Retinal pigment epithelial cell (primary cell): Measurements from ENCODE around the gene GABRR3.
A peak's percentile ranks its signal among the peaks of the same experiment; 100 is the strongest.

Source experiments
- DNase-seq: peaks from one replicate; pipeline ENCODE4 v3.0.0-alpha.2; 2010; ENCODE audit warnings: low read depth
- H3K4me3 ChIP-seq: 2 replicates; pipeline ENCODE4 v1.5.1; 2011; ENCODE audit warnings: mild to moderate bottlenecking, low read length, control low read depth, moderate library complexity
- TF ChIP-seq, protein P1 (sequence below): conservative IDR thresholded peaks from 2 replicates; pipeline ENCODE4 v1.5.1; 2011; ENCODE audit warnings: low read depth, low read length, control low read depth, inconsistent platforms

GABRR3 gene

DNA sequence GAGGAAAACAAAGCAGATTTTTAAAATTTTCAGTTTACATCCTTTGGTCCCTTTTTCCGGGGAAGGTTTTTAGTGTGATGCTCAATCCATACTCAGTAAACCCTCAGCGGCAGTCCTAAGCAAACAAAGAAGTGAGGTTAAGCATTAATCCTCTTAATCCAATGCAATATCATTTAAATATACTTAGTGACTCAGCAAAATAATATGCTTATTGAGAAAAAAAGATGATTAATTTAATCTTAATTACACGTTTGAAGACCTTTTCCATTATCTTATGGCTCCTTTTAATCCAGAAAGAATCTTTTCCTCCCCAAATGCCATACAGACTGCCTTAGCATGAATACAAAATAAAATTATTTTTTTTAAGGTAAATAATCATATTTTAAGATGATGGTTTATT, at the start of gene GABRR3:
TSS of gene GABRR3 (minus strand) at position 108 of the 400 bp plus-strand sequence. CDS start 328 bp downstream, outside the sequence.
- TF ChIP-seq, protein P1, sequence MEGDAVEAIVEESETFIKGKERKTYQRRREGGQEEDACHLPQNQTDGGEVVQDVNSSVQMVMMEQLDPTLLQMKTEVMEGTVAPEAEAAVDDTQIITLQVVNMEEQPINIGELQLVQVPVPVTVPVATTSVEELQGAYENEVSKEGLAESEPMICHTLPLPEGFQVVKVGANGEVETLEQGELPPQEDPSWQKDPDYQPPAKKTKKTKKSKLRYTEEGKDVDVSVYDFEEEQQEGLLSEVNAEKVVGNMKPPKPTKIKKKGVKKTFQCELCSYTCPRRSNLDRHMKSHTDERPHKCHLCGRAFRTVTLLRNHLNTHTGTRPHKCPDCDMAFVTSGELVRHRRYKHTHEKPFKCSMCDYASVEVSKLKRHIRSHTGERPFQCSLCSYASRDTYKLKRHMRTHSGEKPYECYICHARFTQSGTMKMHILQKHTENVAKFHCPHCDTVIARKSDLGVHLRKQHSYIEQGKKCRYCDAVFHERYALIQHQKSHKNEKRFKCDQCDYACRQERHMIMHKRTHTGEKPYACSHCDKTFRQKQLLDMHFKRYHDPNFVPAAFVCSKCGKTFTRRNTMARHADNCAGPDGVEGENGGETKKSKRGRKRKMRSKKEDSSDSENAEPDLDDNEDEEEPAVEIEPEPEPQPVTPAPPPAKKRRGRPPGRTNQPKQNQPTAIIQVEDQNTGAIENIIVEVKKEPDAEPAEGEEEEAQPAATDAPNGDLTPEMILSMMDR, result no peak
- no peak for DNase-seq
- H3K4me3 ChIP-seq, result no peak within 1 kb of the TSS

DNA sequence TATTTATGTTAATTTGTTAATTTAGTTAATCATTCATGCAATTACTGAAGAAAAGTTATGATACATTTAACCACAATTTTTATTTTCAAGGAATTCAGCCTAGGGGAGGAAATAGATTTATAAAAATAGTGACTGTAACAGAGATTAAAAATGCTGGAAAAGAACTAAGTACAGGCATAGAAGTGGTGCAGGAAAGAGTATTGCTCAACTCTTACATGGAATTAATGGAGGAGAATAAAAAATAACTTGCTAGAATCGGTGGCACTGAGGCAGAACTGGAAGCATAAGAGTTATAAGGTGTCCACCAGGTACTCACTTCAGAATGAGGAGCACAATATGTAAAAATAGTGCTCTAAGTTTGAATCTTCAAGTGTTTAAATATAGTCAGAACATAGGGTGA, 38.4 kb upstream of the GABRR3 start:
- no peak overlapping the region for H3K4me3 ChIP-seq
- no peak for DNase-seq
- TF ChIP-seq, protein P1, result no peak

DNA sequence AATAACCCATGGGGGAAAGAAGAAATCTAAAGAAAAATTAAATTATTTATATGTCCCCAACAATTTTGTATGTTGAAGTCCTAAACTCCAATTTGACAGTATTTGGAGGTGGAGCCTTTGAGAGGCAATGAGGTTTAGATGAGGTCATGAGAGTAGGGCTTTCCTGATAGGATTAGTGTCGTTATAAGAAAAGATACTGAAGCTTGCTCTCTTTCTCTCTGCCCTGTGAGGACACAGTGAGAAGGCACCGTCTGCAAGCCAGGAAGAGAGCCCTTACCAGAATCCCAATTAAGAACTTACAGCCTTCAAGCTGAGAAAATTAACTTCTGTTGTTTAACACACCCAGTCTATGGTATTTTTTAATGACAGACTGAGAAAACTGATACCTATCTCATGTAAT, 35.7 kb upstream of the GABRR3 start:
- H3K4me3 ChIP-seq, result no peak overlapping the region
- no peak for DNase-seq
- TF ChIP-seq, protein P1, result no peak

DNA sequence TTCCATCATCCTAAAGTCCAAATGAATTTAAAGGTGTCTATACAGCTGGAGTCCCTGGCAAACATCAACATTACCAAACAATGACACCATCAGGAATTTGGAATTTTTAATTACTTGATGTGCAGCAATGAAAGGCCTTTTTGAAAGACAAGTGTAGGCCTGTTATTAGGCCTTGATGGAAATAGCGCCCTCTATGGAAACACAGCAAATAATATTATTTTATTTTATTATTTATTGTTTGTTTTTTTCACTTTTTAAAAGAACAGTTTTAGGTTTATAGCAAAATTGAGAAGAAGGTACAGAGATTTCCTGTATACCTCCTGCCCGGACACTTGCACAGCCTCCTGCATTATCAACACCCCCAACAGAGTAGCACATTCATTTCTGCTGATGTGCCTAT, 33.7 kb upstream of the GABRR3 start:
- no peak overlapping the region for H3K4me3 ChIP-seq
- DNase-seq, result no peak
- TF ChIP-seq, protein P1, result peak; percentile 43

DNA sequence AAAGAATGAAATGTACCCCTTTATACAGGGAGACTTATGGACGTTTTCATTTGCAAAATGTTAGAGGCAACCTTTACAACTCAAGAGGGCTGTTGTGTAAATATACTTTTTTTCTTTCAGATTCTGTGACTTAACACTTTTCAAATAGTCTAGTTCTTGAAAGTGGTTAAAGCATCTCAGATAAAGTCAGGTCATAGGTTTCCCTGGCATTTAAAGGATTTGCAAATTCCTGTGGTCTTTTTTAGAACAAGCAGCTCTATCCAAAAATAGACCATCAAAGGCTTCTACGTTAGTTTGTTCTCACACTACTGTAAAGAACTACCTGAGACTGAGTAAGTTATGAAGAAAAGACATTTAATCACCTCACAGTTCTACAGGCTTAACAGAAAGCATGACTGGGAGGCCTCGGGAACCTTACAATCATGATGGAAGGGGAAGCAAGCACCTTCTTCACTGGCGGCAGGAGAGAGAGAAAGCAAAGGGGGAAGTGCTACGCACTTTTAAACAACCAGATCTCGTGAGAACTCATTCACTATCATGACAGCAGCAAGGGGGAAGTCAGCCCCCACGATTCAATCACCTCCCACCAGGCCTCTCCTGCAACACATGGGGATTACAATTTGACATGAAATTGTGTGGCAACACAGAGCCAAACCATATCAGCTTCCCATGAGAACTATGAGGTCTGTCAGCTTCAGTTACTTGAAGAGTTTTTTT, 23.3 kb upstream of the GABRR3 start:
- H3K4me3 ChIP-seq, result no peak overlapping the region
- TF ChIP-seq, protein P1, result no peak
- peak; percentile 47 for DNase-seq

DNA sequence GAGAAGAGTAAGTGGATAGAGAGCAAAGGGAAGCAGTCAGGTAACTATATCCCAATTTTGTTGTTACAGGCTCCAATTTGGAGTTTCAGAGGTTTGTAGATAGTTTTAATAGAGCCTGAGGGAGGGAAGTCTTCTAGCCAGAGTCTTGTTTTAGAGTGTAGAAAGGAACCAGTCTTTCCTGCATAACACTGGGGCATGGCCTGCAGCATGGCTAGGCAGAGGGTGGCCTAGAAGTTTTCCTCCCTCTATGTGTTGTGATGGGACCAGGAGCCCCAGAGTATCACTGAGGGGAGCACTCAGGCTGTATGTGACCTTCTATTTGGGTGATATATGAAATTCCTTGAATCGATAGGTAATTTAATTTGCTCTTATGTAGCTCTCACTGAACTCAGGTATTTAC, 22.5 kb upstream of the GABRR3 start:
- no peak overlapping the region for H3K4me3 ChIP-seq
- no peak for DNase-seq
- TF ChIP-seq, protein P1, result no peak

DNA sequence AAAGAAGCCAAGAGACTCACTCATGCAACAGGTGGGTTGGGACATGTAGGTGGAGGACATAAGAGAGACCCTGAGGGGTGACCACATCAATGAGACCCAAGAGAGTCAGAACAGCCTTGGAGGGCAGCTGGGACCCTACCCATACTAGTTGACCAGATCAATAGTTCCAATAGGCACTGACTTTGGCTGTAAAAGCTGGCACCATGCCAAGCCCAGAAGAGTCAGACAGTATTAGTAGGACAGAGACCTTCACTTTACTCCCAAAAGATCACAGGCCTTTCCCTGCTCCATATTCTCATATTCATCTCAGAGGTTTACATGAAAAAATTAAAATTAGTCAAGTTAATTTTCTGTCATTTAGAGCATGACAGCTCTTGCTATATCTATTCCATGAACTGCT, 20.9 kb upstream of the GABRR3 start:
- TF ChIP-seq, protein P1, result no peak
- no peak overlapping the region for H3K4me3 ChIP-seq
- no peak for DNase-seq
